Fibroblast of pulmonary artery (primary cell): ENCODE measurements around the gene PHYKPL.

Experiments used
- DNase-seq: peaks from one replicate; pipeline ENCODE4 v3.0.0-alpha.2; 2010; ENCODE audit warnings: low read depth
- H3K4me3 ChIP-seq: replicated peaks from 2 replicates; pipeline ENCODE4 v1.5.1; 2011; ENCODE audit warnings: low read depth, mild to moderate bottlenecking, control low read depth, low read length, moderate library complexity
- CTCF ChIP-seq: IDR thresholded peaks from 2 replicates; pipeline ENCODE4 v1.5.1; 2011; ENCODE audit warnings: mild to moderate bottlenecking, control low read depth, low read length, inconsistent platforms; ENCODE audit errors: missing control alignments

Gene PHYKPL

GRCh38 chr5:178238711-178239592 lies 6.3 kb upstream of the PHYKPL start:
- TF ChIP-seq CTCF = no peak
- no peak for DNase-seq
- H3K4me3 ChIP-seq = no peak overlapping the region

- no peak for DNase-seq
- H3K4me3 ChIP-seq = no peak overlapping the region
- no peak for TF ChIP-seq CTCF
These were observed 5.7 kb upstream of the PHYKPL start for GRCh38 chr5:178238313-178238635.

GRCh38 chr5:178237431-178238312 lies 5.1 kb upstream of the PHYKPL start:
- H3K4me3 ChIP-seq = no peak overlapping the region
- DNase-seq = no peak
- no peak for TF ChIP-seq CTCF

- H3K4me3 ChIP-seq = no peak overlapping the region
- TF ChIP-seq CTCF = no peak
- no peak for DNase-seq
These were observed 4.1 kb upstream of the PHYKPL start for GRCh38 chr5:178236679-178237078.

- no peak for DNase-seq
- no peak for TF ChIP-seq CTCF
- no peak overlapping the region for H3K4me3 ChIP-seq
These were observed 3.5 kb upstream of the PHYKPL start for GRCh38 chr5:178236126-178236525.

GRCh38 chr5:178235588-178235974 lies 3.0 kb upstream of the PHYKPL start:
- TF ChIP-seq CTCF = no peak
- DNase-seq = no peak
- no peak overlapping the region for H3K4me3 ChIP-seq
